SJSA1 (cell line): ENCODE data around the gene BTBD8. TPM values are rescaled to one million over a fixed set of nuclear protein-coding genes. Genes with fewer than 3 reads are reported as not detected.

Experiments
- total RNA-seq: library from RNA; depleted of rRNA; stranded (reverse); fragments of >200 nt; shearing (Covaris generic); gene quantifications from 2 replicates; pipeline ENCODE4 v1.2.3, GENCODE V29; 2014; rRNA removed

Gene BTBD8
- total RNA-seq, 1 experiment from 2014 or later = 1.1 TPM

Other genes with a start within 250 kb of the BTBD8 start
- 8.8 and 15.2 TPM in 2 replicates for gene TGFBR3, start 194.2 kb upstream of the BTBD8 start, total RNA-seq
- not detected in 2 replicates for gene BRDT, start 130.9 kb upstream of the BTBD8 start, total RNA-seq
- not detected in 2 replicates for gene EPHX4, start 50.4 kb upstream of the BTBD8 start, total RNA-seq
- gene SETSIP, start 4.9 kb upstream of the BTBD8 start, total RNA-seq = not detected in 2 replicates
- not detected in 2 replicates for gene C1orf146, start 137.6 kb downstream of the BTBD8 start, total RNA-seq
- gene GLMN, start 218.6 kb downstream of the BTBD8 start, total RNA-seq = 7.5 and 20.1 TPM in 2 replicates
- 19.1 and 21.9 TPM in 2 replicates for gene RPAP2, start 218.7 kb downstream of the BTBD8 start, total RNA-seq